SK-N-MC (cell line): ENCODE data around the gene PLXDC2.

ENCODE experiments used
- EZH2 ChIP-seq: fragments of 200-600 bp; sonication (generic); IDR thresholded peaks from one replicate; pipeline ENCODE4 v1.6.1; 2017; ENCODE audit warnings: antibody characterized with exemption
- FOXP2 ChIP-seq: optimal IDR thresholded peaks from 2 replicates; pipeline ENCODE3; 2011; ENCODE audit warnings: mild to moderate bottlenecking, moderate library complexity; ENCODE audit not compliant: insufficient read depth; ENCODE audit errors: extremely low read length, control extremely low read depth
- POLR2AphosphoS5 ChIP-seq: IDR thresholded peaks from 2 replicates; pipeline ENCODE4 v1.6.1; 2012; ENCODE audit warnings: mild to moderate bottlenecking, low read depth, low read length, borderline replicate concordance

- TF ChIP-seq POLR2AphosphoS5 (no peak), EZH2 (no peak), FOXP2 (no peak)
These were observed 115.0 kb downstream of the PLXDC2 start for GRCh38 chr10:19930936-19931893.
